AG09309 (cell line): ENCODE measurements around the gene MAP3K21.

ENCODE experiments used
- DNase-seq: peaks from one replicate; pipeline ENCODE4 v3.0.0-alpha.2; 2010; ENCODE audit warnings: low read depth
- H3K4me3 ChIP-seq: 2 replicates; pipeline ENCODE4 v1.5.1; 2011; ENCODE audit warnings: mild to moderate bottlenecking, low read depth, low read length, moderate library complexity; ENCODE audit not compliant: control insufficient read depth
- CTCF ChIP-seq: IDR thresholded peaks from 2 replicates; pipeline ENCODE4 v1.5.1; 2011; ENCODE audit warnings: mild to moderate bottlenecking, low read depth, low read length, inconsistent platforms; ENCODE audit not compliant: insufficient read depth, control insufficient read depth; ENCODE audit errors: missing control alignments

The MAP3K21 gene

GRCh38 chr1:233334092-233334491, 6.6 kb downstream of the MAP3K21 start:
- H3K4me3 ChIP-seq, result no peak overlapping the region
- DNase-seq, result no peak
- TF ChIP-seq CTCF, result no peak

GRCh38 chr1:233336554-233337456, 9.3 kb downstream of the MAP3K21 start:
- no peak overlapping the region for H3K4me3 ChIP-seq
- TF ChIP-seq CTCF, result no peak
- no peak for DNase-seq

- no peak for DNase-seq
- TF ChIP-seq CTCF, result no peak
- no peak overlapping the region for H3K4me3 ChIP-seq
Measured at GRCh38 chr1:233337505-233337904, 10.0 kb downstream of the MAP3K21 start.

DNA sequence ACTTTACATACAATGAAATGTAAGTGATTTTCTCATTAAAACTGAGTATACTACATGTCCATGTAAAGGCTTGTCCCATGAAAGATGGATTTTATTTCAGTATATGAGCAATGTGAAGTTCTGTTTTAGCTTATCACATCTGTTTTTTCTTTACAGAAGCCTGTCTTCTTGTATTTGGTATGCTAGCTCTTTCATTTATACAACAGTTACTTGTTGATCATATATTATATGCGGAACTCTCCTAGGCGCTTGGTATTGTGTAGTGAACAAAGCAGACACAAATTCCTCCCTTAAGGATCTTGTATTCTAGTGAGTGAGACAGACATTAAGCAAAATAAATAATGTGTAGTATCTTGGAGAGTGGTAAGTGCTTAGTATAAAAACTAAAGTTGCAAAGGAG, 10.6 kb downstream of the MAP3K21 start:
- TF ChIP-seq CTCF, result no peak
- DNase-seq, result no peak
- H3K4me3 ChIP-seq, result no peak overlapping the region

GRCh38 chr1:233340031-233340555, 12.6 kb downstream of the MAP3K21 start:
- no peak for DNase-seq
- no peak for TF ChIP-seq CTCF
- H3K4me3 ChIP-seq, result no peak overlapping the region

DNA sequence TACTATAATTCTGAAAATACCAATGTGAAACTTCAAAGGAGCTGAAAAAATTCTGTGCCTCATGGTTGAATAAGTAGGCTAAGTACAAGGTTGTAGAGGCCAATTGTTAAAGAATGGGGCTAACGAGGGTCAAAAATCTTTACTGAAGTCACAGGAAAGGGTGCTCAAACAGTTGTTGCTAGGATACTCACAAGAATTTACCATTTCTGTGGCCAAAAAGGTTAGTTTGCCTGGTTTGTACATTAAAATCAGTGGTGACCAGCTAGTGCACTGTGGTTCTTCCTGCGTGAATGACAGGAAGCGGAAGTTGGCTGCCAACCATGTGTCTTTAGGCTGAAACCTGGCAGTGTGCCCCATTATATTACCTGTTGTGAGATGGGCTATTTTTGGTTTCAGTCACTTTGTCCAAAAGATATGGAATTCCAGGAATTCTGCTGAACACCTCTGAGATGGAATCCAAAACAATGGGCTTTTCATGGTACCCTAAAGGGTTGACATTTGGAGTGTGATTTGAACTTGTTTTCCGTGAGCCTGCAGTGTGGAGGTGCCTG, 13.5 kb downstream of the MAP3K21 start:
- H3K4me3 ChIP-seq, result no peak overlapping the region
- TF ChIP-seq CTCF, result no peak
- no peak for DNase-seq

GRCh38 chr1:233342086-233342485, 14.6 kb downstream of the MAP3K21 start:
- H3K4me3 ChIP-seq, result no peak overlapping the region
- TF ChIP-seq CTCF, result no peak
- DNase-seq, result no peak
